ENCODE results near the gene CCDC3.

CCDC3 gene

DNA sequence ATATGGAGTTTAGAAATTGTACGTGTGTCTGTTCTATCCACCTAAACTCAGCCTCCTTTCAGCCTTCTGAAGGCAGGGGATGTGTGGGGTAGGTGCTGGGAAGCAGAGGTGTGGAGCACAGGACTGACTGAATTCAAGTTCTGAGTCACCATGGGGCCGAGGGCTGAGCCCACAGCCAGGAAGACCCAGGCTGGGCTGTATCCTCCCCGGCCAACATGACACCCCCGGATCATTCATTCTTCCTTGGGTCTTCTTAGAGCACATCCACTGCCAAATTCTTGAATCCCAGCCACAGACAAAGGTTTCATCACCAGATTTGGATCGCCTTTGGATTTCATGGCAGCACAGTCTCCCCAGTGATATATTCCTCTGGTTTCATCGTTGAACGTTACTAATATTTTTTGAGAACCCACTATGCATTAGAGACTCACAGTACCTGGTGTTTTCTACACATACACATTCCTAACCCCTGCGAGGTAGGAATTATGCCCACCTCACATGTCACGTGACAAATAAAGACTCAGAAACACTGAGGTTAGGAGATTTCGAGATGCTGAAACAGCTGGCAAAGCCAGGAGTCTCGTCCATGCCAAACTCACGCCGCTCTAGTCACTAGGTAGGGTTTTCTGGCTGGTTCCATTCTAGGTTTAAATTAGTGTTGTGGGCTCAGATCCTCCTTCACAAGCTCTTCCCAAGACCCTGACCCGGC, 26.9 kb downstream of the CCDC3 start:
- no peak overlapping the region for H3K4me2 ChIP-seq (ENCODE audit: low read length)

DNA sequence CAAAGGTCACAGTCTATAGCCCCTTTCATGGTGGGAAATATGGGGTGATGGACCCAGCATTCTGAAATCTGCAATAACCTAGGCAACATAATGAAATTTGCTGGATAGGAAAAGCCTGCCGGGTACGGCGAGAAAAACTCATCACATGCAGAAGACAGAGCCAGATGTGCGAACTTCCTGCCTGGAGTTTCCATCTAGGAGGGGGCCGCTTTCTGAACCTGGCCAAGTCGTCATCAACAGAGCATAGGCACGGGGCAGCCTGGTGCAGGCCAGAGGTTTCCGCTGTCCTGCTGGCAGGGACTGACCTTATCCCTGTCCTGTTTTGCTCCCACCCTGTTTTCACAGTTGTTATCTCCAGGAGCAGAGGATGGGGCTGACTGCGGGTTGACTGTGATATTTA, 27.4 kb downstream of the CCDC3 start:
- Histone ChIP-seq H3K9ac (ENCODE audit: low read depth, low read length) (no peak overlapping the region), H3K36me3 (ENCODE audit: insufficient read depth, low read length) (no peaks in the 10 kb centered on the region), H3K9me3 (replicated peaks; ENCODE audit: low read length) (no peaks in the 10 kb centered on the region), H3K4me1 (ENCODE audit: control insufficient read depth, insufficient read depth, low read length) (peaks cover 8% of the 10 kb centered on the region), H3K4me3 (ENCODE audit: low read length) (no peak overlapping the region), H3K4me2 (ENCODE audit: low read length) (no peak overlapping the region), H3K27me3 (ENCODE audit: control insufficient read depth, insufficient read depth, low read length) (no peaks in the 10 kb centered on the region)

More for the DNA sequence above, 26.9 kb downstream of the CCDC3 start:
- Histone ChIP-seq H3K27me3 (ENCODE audit: control insufficient read depth, insufficient read depth, low read length) (no peaks in the 10 kb centered on the region), H3K4me1 (ENCODE audit: control insufficient read depth, insufficient read depth, low read length) (peaks cover 8% of the 10 kb centered on the region), H3K9me3 (replicated peaks; ENCODE audit: low read length) (no peaks in the 10 kb centered on the region), H3K36me3 (ENCODE audit: insufficient read depth, low read length) (no peaks in the 10 kb centered on the region), H3K4me3 (ENCODE audit: low read length) (no peak overlapping the region), H3K9ac (ENCODE audit: low read depth, low read length) (no peak overlapping the region)

DNA sequence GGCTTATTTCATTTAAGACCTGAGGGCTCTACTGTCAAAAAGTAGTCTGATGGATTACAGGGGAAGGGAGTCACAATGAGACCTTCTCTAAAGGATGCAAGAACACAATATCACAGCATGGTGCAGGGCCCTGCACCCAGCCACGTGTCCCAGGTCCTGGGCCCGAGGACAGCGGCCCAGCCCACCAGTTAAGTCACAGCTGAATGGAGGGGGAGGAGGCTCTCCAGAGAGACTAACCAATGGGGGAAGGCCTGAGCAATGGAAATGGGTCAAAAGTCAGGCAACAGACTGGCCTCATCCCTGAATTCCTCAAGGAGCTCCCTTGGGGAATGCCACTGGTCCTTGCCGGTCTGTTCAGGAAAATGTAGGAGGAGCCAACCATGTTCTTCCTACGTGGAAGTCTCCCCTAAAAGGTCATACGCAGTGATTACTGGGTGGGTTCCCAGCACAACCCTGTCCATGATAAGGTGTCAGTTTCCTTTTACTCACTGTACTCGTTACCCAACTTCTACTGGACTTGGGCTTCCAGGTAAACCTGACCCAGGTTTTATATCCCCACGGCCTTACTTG, 28.3 kb downstream of the CCDC3 start:
- Histone ChIP-seq H3K9ac (ENCODE audit: low read depth, low read length) (no peak overlapping the region), H3K27me3 (ENCODE audit: control insufficient read depth, insufficient read depth, low read length) (no peaks in the 10 kb centered on the region), H3K36me3 (ENCODE audit: insufficient read depth, low read length) (no peaks in the 10 kb centered on the region), H3K4me2 (ENCODE audit: low read length) (no peak overlapping the region), H3K4me1 (ENCODE audit: control insufficient read depth, insufficient read depth, low read length) (peaks cover 8% of the 10 kb centered on the region), H3K4me3 (ENCODE audit: low read length) (no peak overlapping the region), H3K9me3 (replicated peaks; ENCODE audit: low read length) (no peaks in the 10 kb centered on the region)

DNA sequence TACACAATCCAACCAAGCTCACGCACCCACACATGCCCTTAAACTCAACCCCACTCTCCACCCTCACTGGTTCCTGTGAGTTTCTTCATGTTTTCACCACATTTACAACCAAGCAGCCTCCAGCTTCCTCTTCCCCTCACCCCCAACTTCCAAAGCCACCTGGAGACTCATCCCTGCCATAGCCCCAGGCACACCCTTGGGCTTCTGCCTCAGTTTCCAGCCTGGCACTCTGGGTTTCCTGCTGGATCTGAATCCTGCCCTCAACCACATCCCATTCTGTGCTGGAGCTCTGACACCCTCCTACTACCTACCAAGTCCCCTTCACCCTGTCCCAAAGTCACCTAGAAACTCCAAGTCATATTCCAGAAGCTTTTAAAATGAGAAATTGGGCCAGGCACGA, 29.4 kb downstream of the CCDC3 start:
- Histone ChIP-seq H3K4me3 (ENCODE audit: low read length) (no peak overlapping the region), H3K4me1 (ENCODE audit: control insufficient read depth, insufficient read depth, low read length) (peaks cover 8% of the 10 kb centered on the region), H3K9ac (ENCODE audit: low read depth, low read length) (no peak overlapping the region), H3K4me2 (ENCODE audit: low read length) (no peak overlapping the region), H3K36me3 (ENCODE audit: insufficient read depth, low read length) (no peaks in the 10 kb centered on the region), H3K27me3 (ENCODE audit: control insufficient read depth, insufficient read depth, low read length) (no peaks in the 10 kb centered on the region), H3K9me3 (replicated peaks; ENCODE audit: low read length) (no peaks in the 10 kb centered on the region)

DNA sequence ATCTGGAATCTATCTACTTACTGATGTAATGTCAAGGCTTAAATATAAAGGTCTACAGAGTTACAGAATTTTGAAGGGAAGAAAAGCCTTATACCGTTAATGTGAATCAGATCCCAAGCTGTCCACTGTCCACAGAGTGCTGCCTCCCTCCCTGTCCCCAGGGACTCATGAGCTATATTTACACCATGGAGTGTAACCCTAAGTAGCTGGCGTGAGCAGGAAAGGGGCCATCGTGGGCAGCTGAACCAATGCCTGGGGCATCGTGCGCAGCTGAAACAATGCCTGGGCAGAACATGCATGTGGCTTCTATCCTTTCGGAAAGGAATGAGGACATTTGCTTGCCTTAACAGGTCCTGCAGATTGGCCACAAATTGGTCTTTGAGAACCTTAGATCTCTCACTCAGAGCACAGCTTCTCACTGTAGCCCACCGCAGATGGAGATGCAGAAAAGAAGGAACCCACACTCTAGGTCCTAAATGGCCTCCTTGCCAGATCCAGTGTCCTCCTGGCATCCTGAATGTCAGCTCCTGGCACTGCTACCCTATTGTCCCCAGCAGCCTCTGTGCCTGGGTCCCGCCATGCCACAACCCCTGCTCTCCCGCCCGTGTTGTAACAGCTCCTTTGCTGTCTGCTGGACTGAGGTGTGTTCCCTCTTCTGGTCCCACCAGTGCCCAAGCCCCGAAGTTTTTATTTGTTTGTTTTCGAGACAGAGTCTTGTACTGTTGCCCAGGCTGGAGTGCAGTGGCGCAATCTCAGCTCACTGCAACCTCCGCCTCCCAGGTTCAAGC, 30.3 kb downstream of the CCDC3 start:
- Histone ChIP-seq H3K4me1 (ENCODE audit: control insufficient read depth, insufficient read depth, low read length) (peaks cover 8% of the 10 kb centered on the region), H3K9ac (ENCODE audit: low read depth, low read length) (no peak overlapping the region), H3K4me2 (ENCODE audit: low read length) (no peak overlapping the region), H3K36me3 (ENCODE audit: insufficient read depth, low read length) (no peaks in the 10 kb centered on the region), H3K27me3 (ENCODE audit: control insufficient read depth, insufficient read depth, low read length) (no peaks in the 10 kb centered on the region), H3K4me3 (ENCODE audit: low read length) (no peak overlapping the region), H3K9me3 (replicated peaks; ENCODE audit: low read length) (no peaks in the 10 kb centered on the region)

DNA sequence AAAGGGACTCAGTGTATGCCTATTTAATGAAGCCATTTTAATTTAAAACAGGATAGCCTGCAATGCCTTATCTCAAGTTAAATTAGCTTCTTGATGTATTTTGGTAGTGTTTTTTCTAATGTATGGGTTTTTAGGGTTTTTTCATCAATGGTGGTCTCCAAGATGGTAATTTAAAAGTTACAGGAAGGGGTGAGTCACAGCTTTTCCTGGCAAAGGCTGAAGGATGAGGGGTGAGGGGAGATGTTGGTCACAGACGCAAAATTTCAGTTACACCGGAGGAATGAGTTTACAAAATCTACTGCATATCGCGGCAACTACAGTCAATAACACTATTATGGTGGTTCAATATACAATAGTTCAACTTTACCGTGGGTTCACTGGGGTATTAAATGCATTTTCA, 31.6 kb downstream of the CCDC3 start:
- Histone ChIP-seq H3K4me2 (ENCODE audit: low read length) (no peak overlapping the region), H3K36me3 (ENCODE audit: insufficient read depth, low read length) (no peaks in the 10 kb centered on the region), H3K9me3 (replicated peaks; ENCODE audit: low read length) (no peaks in the 10 kb centered on the region), H3K4me1 (ENCODE audit: control insufficient read depth, insufficient read depth, low read length) (peaks cover 8% of the 10 kb centered on the region), H3K9ac (ENCODE audit: low read depth, low read length) (no peak overlapping the region), H3K27me3 (ENCODE audit: control insufficient read depth, insufficient read depth, low read length) (no peaks in the 10 kb centered on the region), H3K4me3 (ENCODE audit: low read length) (no peak overlapping the region)

DNA sequence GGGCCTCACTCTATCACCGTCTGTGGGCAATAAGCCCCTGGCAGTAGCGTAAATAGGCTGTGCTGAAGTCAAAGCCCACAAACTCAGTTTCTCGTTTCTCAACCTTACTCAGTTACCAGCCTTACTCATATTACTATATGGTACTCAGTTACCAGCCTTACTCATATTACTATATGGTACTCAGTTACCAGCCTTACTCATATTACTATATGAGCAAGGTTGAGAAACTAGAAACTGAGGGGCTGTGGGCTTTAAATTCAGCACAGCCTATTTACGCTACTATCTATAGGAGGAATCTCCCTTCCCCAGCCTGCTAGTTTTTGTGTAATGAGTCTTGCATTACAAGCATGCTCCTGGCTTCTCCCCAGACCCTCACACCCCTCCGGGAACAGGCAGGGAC, 35.4 kb downstream of the CCDC3 start:
- Histone ChIP-seq H3K36me3 (ENCODE audit: insufficient read depth, low read length) (no peaks in the 10 kb centered on the region), H3K4me1 (ENCODE audit: control insufficient read depth, insufficient read depth, low read length) (peaks cover 5% of the 10 kb centered on the region), H3K4me3 (ENCODE audit: low read length) (no peak overlapping the region), H3K4me2 (ENCODE audit: low read length) (no peak overlapping the region), H3K9me3 (replicated peaks; ENCODE audit: low read length) (no peaks in the 10 kb centered on the region), H3K27me3 (ENCODE audit: control insufficient read depth, insufficient read depth, low read length) (peaks cover under 1% of the 10 kb centered on the region), H3K9ac (ENCODE audit: low read depth, low read length) (no peak overlapping the region)

DNA sequence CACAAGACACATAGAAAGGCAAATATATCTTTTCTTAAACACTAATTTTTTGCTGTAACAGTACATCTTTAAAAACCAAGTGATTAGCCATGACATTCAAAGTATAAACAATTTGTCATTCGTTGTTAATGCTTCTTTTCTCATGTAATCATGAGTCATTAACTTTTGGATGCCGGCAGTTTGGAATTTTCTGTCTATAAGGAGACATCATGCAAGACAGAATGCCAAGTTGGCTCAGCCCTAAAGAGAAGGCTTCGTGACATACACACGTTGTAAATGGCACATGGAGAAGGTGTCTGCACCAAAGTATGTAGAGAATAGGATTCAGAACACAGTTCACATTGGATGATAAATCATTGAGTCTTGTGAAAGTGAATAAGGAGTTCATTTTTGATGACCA, 35.9 kb downstream of the CCDC3 start:
- Histone ChIP-seq H3K4me2 (ENCODE audit: low read length) (no peak overlapping the region), H3K27me3 (ENCODE audit: control insufficient read depth, insufficient read depth, low read length) (peaks cover 5% of the 10 kb centered on the region), H3K36me3 (ENCODE audit: insufficient read depth, low read length) (no peaks in the 10 kb centered on the region), H3K4me1 (ENCODE audit: control insufficient read depth, insufficient read depth, low read length) (peaks cover 7% of the 10 kb centered on the region), H3K9ac (ENCODE audit: low read depth, low read length) (no peak overlapping the region), H3K9me3 (replicated peaks; ENCODE audit: low read length) (no peaks in the 10 kb centered on the region), H3K4me3 (ENCODE audit: low read length) (no peak overlapping the region)

DNA sequence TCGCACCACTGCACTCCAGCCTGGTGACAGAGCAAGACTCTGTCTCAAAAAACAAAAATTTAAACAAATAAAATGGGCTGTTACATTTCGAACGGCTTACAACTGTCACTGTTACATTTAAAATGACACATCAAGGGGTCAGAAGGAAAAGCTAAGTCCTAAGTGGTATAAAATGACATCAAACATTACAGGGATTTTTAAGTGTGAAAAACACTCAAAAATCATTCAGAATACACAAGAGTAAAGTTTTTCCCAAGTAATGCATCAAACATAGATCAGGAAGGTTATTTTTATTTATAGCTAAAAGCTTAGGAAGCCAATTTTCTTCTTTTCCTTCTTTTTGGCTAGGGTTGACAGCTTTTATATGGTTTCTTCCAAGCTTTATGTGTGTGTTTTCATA, 39.0 kb downstream of the CCDC3 start:
- no peak overlapping the region for H3K4me3 ChIP-seq (ENCODE audit: low read length)
- no peak overlapping the region for H3K4me2 ChIP-seq (ENCODE audit: low read length)
- H3K4me1 ChIP-seq (ENCODE audit: control insufficient read depth, insufficient read depth, low read length): peaks cover 8% of the 10 kb centered on the region
- peaks cover 6% of the 10 kb centered on the region for H3K27me3 ChIP-seq (ENCODE audit: control insufficient read depth, insufficient read depth, low read length)
- H3K9me3 ChIP-seq (replicated peaks; ENCODE audit: low read length): no peaks in the 10 kb centered on the region
- no peak overlapping the region for H3K9ac ChIP-seq (ENCODE audit: low read depth, low read length)
- no peaks in the 10 kb centered on the region for H3K36me3 ChIP-seq (ENCODE audit: insufficient read depth, low read length)

DNA sequence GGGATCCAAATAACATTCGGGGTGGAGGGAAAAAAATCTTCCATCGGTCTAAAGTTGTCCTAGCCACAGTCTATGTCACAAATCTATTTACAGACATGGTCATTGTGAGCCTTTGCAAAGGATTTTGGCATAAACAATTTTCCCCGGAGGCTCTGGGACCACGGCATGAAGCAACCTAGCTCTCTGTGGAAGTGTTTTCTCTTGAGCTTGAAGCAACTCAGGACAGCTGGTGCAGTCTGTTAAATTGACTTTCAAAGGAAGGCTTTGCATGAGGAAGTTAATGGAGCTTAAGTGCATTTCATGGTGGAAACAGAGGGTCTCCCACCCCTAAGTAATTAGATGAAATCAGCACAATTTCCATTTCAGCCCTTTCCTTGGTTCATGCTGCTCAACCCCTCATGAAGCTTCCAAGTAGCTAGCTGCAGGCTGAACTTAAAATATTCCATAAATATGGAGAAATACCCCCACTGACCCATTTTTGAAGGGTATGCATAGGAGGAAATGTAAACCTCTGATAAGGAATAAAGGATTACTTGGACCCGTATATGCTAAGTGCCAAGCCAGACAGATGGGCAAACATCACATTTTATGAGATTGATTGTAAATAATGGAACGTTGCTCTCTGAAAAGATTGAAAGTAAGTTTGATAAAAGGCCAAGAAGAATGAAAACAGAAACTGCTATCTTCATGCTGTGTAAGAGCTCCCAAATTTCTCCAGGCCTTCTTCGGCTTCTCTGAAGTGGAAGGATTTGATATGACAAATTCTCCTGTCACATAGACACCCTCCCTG, 39.9 kb downstream of the CCDC3 start:
- no peak overlapping the region for H3K9ac ChIP-seq (ENCODE audit: low read depth, low read length)
- H3K4me2 ChIP-seq (ENCODE audit: low read length): no peak overlapping the region
- no peaks in the 10 kb centered on the region for H3K36me3 ChIP-seq (ENCODE audit: insufficient read depth, low read length)
- no peaks in the 10 kb centered on the region for H3K9me3 ChIP-seq (replicated peaks; ENCODE audit: low read length)
- H3K4me3 ChIP-seq (ENCODE audit: low read length): no peak overlapping the region
- peaks cover 6% of the 10 kb centered on the region for H3K27me3 ChIP-seq (ENCODE audit: control insufficient read depth, insufficient read depth, low read length)
- H3K4me1 ChIP-seq (ENCODE audit: control insufficient read depth, insufficient read depth, low read length): peaks cover 8% of the 10 kb centered on the region

DNA sequence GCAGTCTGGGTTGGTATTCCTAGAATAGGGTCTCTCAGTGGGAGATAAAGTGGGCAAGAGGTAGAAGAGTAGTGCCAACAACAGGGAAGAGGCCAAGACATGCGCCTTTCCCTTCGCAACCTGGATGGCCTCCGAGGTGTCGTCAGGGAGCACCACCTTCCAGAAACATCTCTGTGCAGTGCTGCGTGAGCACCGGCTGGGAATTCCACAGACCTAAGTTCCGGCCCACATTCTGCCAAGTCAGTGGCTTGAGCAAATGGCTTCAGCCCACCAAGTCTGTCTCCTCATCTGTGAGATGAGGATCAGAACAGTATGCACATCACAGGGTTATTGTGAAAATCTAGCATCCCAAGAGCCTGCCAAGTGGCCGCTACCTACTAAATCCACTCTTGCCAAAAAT, 40.6 kb downstream of the CCDC3 start:
- no peaks in the 10 kb centered on the region for H3K9me3 ChIP-seq (replicated peaks; ENCODE audit: low read length)

More for the DNA sequence above, 40.6 kb downstream of the CCDC3 start:
- Histone ChIP-seq H3K4me3 (ENCODE audit: low read length) (peak overlapping the region; percentile 23), H3K4me2 (ENCODE audit: low read length) (peak overlapping the region; percentile 19), H3K27me3 (ENCODE audit: control insufficient read depth, insufficient read depth, low read length) (peaks cover 6% of the 10 kb centered on the region), H3K36me3 (ENCODE audit: insufficient read depth, low read length) (no peaks in the 10 kb centered on the region), H3K9ac (ENCODE audit: low read depth, low read length) (no peak overlapping the region), H3K4me1 (ENCODE audit: control insufficient read depth, insufficient read depth, low read length) (peaks cover 8% of the 10 kb centered on the region)
